ENCODE data around the gene ARL6IP1.
A peak's percentile ranks its signal among the peaks of the same experiment; 100 is the strongest.
"Not testable (repeated sequence)": the region's sequence is repeated elsewhere in the genome, so short reads cannot be mapped to it uniquely, and the experiment has no call there.

The ARL6IP1 gene

DNA sequence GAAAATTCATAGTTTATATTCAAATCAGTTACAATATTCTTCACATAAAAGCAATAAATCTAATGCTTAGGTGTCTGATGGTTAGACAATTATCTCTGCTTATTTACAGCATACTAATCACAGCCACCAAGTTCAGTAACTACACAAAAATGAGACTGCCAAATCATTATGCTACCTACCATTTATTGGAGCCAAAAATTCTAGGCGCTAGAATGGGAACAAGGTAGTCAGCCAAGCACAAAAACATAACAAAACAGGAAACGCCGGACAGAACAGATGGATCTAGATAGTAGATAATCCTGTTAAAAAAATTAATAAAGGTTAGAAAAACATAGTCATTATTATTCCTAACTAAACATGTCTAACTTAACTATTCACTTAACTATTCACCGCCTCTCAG is 3.6 kb downstream of the ARL6IP1 start:
- DNase-seq, result no peak

DNA sequence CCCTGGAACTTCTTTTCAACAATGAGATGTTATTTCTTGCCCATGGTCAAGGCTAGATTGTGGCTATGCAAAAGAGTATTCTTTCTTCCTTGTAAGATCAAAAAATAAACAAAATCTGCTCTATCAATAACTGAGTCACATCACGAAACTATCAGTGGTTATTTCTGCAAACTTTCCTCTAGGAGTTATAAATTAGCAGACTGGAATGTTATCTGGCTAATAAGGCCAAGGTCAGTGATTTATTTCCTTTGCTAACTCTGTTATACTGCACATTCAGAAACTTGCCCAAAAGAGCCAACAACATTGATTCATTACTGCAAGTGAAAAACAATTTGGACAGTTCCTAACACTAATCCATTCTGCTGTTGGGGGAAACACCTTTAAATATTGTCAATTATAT is 5.0 kb downstream of the ARL6IP1 start:
- DNase-seq, result no peak

DNA sequence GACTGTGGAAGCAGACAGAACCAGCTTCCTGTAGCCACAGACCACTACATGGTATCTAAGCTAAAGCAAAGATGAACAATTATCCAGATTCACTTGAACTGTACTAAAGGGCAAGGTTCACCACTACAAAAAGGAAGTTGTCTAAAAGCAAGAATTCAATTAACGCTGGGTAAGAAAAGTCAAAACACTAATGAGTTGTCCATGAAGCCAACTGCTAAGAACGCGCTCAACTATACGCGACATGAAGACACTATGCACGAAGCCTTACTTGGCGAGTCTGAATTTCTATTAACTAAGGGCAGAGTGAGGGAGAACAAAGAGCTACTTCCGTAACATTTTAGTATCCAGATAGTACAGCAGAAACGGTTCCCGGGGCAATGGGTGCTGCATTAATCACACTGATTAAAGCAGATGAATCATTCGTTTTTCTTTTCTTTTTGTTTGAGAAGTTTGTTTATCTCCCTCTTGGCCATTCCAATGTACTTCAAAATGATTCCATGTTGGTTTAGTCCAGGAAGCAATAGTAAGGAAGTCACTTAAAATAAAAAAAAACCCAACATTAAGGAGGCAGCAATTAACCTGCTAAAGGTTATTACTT is 8.4 kb downstream of the ARL6IP1 start:
- no peak for DNase-seq

DNA sequence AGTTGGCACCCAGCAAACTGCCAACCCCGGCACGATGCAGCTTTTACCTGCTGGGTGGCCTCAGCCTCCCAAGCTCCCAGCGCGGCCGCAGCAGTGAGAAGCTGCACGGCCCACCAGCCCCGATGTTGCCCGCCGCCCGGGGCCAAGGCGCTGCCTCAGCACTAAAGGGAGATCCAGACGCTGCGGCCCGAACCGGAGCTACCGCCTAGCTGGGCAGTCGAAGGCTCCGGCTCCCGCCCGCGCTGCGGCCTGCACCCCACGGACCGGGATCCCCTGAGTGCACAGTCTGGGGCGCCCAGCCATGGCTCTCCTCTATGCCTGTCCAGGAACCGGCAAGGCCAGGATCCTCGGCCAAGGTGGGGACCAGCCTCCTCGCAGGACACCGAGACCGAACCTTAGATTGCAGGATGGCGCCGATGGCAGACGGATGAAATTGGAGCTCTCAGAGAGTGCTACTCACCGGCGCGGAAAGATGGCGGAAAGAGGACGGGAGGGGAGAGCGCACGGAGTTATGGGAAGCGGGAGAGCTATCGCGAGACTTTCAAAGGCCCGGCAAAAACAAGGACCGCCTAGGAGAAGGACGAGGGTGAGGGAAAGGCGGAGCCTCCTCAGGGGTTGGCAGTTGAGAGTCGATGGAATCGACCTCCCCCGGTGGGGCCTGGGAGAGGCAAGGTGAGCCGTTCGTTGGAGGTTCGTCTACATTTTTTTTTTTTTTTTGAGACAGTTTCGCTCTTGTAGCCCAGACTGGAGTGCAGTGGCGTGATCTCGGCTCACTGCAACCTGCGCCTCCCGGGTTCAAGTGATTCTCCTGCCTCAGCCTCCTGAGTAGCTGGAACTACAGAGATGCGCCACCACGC is 11.3 kb downstream of the ARL6IP1 start, which contains the start of gene RPS15A:
RPS15A (minus strand) TSS at position 485 of the 857 bp plus-strand sequence. CDS start 1,221 bp downstream, outside the sequence.
- peak; percentile 93 for DNase-seq

DNA sequence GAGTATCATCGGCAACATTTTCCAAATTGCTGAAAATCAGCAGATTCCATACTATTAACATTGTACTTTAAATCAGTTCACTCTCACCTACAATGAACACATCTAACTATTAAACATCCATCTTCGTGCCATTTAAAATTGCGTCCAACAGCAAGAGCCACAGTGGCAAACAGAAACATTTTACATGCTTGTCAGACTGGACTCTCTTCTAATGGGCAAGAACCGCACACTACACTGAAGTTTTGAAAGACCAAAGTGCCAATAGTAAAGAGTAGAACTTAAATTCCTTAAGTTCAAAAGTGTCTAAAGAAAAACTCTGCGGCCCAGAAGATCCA is 11.9 kb downstream of the ARL6IP1 start:
- DNase-seq, result no peak

DNA sequence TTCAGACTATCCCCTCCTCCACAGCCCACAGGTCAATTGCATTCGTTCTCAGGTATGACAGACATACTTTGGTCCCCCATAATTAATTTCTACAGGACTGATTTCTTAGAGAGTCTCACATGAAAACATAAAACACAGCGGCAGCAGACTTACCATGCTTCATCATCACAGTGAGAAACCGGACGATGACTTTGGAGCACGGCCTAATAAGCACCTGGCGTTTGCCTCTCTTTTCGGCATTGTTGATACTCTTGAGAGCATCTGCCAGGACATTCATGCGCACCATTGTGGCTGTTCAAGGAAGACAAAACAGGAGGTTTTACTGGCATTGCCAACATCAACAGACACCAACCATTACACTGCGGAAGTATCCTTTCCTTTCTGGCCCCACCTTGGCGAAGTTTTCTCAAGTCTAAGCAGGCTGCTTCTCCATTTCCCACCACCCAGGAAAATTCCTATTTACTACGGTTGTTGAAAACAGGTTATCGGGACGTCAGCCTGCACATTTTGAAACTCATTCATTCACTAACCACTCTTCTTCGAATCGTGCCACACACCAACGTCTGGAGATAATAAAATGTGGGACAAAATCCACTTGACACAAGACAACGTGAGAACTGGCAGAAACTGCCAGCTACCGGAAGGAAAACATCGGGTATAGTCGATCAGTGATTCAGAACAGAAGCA is 12.4 kb downstream of the ARL6IP1 start:
- DNase-seq, result no peak

DNA sequence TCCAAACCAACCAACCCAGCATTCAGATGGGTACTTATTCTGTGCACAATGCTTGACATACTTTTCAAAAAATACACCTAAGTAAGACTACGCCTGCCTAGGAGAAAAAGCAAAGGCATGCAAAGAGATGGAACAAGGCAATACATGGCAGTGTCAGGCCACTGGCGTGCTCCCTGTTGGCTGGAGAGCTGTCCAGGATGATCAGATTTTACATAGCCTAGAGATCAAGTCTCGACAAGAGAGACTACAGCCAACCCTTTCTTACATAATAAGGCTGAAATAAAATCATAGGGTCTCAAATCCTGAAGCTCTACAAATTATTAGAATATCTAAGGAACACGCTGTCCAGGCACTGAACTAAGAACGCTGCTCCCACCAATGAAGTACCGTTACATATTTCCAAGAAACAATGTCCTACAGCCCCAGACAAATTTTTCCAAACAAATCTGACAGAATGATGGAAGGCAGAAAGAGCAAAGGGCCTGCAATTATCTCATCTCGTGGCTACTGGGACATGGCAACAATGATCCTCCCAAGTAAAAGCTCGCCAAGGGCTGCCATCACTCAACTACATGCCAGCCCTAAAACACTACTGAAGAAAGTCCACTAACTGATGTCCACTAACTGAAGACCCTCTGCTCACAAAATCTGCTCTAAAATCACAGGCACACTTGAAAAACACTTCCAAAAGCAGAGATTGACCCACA is 16.3 kb downstream of the ARL6IP1 start:
- DNase-seq, result no peak

DNA sequence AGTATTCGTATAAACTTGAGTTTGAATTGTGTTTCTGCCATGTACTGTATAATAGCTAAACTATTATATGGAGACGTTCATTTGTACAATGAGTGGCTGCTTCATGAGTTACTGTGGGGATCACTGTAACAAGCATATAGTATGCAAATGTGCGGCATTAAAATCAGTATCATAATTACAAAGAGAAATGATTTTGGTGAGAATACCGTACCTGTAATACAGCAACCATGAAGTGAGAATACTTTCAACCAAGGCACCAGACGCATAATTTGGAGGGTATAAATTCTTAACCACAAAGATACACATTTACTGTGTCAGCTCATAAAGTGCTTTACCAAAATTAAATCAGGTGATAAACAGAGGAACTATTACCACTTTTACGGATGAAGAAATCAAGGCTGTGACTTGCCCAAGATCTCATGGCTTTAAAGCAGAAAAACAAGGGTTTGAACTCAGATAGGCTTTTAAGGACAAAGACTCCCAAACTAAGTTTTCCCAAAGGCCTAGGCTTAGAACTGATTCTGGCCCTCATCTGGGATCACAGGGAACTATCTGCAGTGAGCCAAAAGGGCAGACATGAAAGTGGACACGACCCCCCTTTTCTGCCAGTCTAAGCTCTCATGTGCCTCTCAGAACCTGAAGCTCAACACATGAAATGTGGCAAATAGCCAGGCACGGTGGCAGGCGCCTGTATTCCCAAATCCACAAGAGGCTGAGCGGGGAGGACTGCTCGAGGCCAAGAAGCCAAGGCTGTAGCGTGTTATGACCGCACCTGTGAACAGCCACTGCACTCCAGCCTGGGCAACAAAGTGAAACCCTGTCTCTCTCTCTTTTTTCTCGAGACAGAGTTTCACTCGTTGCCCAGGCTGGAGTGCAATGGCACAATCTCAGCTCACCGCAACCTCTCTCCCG is 17.7 kb downstream of the ARL6IP1 start:
- DNase-seq, result no peak

DNA sequence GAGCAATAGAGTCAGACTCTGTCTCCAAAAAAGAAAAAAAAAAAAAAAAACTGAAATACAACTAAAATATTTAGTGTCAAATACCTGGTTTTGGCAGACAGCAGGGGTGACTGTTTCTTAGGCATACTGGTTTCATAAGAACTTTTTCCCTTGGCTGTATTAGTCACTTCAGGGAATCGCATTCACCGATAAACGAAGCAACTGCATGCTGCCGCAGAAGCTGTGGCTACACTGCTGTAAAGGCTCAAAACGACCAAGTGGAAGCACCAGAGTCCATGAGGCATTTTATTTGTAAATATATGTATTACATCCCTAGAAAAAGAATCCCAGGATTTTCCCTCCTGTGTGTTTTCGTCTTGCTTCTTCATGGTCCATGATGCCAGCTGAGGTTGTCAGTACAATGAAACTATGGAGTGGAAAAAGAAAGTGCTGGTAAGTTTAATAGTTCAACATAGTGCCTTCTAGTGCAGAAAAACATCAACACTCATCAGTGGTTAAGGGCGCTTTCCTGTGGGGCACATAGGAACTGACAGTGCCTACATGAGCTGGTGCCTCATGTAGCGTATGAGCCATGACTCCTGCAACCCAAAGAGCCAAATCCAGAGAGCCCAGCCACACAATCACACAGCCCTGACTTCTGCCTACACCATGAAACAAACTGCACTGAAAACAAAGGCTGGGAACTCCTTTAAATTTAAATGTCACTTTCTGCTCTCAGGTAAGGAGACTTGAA is 18.5 kb downstream of the ARL6IP1 start:
- DNase-seq, result no peak

DNA sequence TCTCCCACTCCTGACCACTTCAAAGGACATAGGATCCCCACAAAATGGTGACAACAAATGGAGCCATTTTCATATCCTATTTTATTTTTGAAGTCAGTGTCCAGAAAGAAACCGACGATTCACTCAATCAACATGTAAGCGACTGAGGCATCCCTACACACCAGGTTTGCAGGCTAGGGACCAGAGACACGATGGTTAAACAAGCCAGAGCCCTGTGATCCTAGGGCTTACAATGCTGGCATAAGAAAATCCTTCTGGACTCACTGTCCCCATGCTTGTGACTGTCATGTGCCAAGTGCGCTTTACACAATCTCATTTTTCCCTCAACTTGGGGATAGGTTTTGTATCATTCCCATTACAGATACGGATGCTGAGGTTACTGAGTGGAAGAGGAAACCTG is 20.1 kb downstream of the ARL6IP1 start:
- DNase-seq, result not testable (repeated sequence)

DNA sequence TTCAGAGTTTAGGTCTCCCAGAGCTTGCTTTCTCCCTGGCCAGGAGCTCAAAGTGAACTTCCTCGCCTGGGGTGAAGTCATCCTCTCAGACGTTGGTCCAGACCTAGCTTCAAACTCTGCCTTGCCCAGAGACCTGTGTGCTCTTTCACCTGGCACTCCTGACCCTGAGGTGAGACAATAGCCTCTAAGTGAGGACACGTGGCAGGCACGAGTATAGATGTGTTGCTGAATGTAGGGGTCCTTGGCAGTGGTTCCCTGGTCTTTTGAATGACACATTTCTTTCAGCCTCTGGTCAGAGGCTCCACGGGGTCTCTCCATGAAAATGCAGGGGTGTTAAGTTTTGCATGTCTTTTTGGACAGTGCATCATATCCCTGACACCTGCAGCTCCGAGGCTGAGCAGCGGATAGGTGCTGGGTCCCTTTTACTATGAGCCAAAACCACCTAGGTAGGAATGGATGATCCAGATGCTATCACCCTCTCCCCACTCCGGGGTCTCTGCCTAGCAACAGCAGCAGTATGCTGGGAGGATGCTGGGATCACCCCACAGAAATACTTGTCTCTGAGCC is 20.8 kb downstream of the ARL6IP1 start:
- DNase-seq, result not testable (repeated sequence)

DNA sequence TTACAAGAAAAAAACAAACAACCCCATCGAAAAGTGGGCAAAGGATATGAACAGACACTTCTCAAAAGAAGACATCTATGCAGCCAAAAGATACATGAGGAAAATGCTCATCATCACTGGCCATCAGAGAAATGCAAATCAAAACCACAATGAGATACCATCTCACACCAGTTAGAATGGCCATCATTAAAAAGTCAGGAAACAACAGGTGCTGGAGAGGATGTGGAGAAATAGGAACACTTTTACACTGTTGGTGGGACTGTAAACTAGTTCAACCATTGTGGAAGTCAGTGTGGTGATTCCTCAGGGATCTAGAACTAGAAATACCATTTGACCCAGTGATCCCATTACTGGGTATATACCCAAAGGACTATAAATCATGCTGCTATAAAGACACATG is 23.7 kb downstream of the ARL6IP1 start:
- DNase-seq, result not testable (repeated sequence)

DNA sequence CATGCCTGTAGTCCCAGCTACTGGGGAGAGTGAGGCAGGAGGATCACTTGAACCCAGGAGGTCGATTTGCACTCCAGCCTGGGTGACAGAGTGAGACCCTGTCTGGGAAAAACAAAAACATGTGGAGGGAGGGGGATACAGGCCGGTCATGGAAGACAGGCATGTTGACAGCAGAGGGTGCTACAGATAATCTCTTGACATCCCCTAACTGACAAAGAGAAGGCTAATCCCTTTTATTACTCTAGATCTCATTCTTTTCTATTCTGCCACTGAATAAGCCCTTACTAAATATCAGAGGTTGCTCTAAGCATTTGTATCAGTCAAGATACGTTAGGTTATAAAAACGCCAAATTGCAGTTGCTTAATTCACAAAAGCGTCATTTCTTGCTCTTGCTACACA is 25.0 kb downstream of the ARL6IP1 start:
- DNase-seq, result not testable (repeated sequence)

DNA sequence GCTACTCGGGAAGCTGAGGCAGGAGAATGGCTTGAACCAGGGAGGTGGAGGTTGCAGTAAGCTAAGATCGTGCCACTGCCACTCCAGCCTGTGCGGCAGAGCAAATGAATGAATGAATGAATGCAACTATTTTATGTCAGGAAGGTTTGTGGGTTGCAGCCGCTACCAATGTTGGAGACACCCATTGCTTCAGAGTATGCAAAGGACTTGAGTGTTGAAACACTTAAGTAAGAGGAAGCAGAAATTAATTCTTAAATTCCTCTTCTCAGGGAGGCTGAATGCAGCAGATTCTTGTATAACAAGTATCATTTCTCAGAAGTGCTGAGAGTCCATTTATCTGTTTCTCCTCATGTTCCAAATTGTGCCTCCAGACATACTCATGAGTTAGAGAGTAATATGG is 26.7 kb downstream of the ARL6IP1 start:
- not testable (repeated sequence) for DNase-seq

DNA sequence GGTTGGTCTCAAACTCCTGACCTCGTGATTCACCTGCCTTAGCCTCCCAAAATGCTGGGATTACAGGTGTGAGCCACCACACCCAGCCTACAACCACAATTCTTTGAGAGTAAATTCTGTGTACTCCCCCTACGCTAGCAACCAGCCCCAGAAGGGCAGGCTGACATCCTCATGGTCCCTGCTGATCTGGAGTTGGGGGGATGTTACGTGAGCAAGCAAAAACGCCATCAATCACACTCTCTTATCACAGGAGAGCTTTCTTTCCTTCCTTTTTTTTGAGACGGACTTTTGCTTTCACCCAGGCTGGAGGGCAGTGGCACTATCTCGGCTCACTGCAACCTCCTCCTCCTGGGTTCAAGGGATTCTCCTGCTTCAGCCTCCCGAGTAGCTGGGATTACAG is 29.2 kb downstream of the ARL6IP1 start:
- DNase-seq, result not testable (repeated sequence)

DNA sequence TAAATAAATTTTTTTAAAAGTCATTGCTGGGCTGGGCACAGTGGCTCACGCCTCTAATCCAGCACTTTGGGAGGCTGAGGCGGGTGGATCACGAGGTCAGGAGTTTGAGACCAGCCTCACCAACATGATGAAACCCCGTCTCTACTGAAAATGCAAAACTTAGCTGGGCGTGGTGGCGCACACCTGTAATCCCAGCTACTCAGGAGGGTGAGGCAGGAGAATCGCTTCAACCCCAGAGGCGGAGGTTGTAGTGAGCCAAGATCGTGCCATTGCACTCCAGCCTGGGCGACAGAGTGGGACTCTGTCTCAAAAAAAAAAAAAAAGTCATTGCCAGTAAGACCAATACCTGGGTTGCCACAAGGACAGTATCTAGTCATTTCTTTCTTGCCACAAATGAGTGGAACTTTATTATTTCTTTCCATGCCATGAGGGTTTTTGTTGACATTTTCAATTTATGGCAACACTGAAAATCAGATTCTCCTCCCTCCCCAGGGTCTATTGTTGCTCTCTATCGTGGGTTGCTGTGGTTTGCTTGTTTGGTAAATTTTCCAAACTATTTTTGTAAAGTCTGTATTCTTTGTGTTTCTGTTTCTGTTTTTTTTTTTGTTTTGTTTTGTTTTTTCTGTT is 30.9 kb downstream of the ARL6IP1 start:
- not testable (repeated sequence) for DNase-seq

DNA sequence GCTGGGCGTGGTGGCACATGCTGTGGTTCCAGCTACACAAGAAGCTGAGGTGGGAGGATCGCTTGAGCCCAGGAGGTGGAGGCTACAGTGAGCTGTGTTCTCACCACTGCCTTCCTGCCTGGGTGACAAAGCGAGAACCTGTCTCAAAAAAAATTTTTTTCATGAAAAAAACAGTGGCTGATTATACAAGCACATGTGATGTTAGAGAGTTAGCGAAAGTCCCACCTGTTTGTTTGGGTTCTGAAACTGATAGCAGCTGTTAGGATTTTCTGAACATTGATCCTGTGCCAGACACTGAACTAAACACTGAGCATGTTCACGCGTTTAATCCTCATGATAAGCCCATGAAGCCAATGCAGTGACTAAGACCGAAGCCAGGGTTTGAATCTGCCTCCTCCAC is 34.1 kb downstream of the ARL6IP1 start:
- DNase-seq, result not testable (repeated sequence)

DNA sequence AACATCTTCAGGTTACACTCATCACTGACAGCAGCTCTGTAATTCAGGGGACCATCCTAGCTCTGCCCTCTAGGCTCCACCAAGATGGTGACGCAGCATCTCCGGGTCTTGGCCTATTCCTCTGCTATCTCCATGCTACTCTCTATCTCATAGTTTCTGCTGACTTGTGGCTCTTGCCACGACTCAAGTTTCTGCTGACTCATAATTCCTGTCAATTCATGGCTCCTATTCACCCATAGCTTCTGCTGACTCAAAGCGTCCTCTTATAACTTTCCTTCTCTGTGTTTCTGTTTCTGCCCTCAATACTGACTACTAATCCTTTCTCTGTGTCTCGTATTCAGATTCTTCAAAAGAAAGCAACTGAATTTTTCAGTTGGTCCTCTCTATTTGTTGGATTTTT is 38.6 kb downstream of the ARL6IP1 start:
- not testable (repeated sequence) for DNase-seq

DNA sequence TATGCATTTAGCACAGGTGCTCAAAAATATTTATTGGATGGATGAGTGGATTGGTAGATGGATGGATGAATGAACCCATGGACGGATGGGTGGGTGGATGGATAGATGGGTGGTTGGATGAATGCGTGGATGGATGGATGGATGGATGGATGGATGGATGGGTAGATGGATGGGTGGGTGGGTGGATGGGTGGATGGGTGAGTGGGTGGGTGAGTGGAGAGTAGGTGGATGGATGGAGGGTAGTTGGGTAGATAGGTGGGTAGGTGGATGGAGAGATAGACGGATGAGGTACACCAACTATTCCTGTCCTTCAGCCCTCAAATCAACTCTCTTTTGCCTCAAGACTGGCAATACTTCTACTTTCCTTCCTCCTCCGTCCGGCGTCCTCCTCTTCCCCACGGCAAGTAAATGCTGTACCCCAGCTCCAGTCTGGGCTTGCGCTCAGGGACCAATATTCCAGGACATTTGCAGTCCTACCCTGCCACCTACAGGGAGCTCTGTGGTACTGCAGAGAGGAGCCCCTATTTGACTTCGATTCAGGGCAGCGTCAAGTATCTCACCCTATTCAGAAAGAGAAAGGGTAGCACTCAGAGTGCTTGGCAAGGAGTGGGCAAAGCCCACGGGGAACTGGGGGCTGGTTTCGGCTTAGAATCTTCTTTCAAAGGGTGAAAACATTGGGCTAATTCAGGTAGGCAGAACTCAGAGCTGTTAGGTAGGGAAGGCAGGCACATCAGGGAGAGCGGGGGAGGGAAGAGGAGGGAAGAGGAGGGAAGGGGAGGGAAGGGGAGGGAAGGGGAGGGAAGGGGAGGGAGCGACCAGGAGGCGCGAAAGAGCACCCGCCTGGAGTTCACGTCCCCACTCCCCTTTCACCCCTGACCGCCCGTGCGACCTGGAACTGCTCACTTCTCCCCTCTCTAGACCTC is 41.5 kb downstream of the ARL6IP1 start:
- not testable (repeated sequence) for DNase-seq

Measured in activated CD8-positive, alpha-beta memory T cell treated with anti-CD3 and anti-CD28 coated beads, Interleukin-2, amount 50 U/mL, for 48 hours (primary cell).